Vagina (tissue), 2 donors: ENCODE measurements around the gene ENPP6.

Experiments used
- POLR2A ChIP-seq, 2 donors: fragments of 450-650 bp; IDR thresholded peaks; one replicate each; pipeline ENCODE4 v1.6.1; 2017; ENCODE audit warnings: antibody characterized with exemption in 2 of 2, mild to moderate bottlenecking in 2 of 2, moderate library complexity in 2 of 2
- POLR2AphosphoS5 ChIP-seq, 2 donors: sonication (generic); formaldehyde crosslinking; IDR thresholded peaks; one replicate each; pipeline ENCODE4 v1.9.0; 2017; ENCODE audit warnings: antibody characterized with exemption in 2 of 2, mild to moderate bottlenecking in 2 of 2, low read depth in 1 of 2; ENCODE audit not compliant: insufficient read depth in 1 of 2
- TF ChIP-seq, protein P1 (sequence below), 3 experiments: fragments of 450-650 bp in 2 of 3; fragments of 200-600 bp in 1 of 3; sonication (generic) in 1 of 3; IDR thresholded peaks; one replicate each; pipeline ENCODE4 v1.5.1; 2017 to 2019; ENCODE audit warnings: antibody characterized with exemption in 3 of 3, mild to moderate bottlenecking in 2 of 3, moderate library complexity in 2 of 3

- TF ChIP-seq, protein P1, sequence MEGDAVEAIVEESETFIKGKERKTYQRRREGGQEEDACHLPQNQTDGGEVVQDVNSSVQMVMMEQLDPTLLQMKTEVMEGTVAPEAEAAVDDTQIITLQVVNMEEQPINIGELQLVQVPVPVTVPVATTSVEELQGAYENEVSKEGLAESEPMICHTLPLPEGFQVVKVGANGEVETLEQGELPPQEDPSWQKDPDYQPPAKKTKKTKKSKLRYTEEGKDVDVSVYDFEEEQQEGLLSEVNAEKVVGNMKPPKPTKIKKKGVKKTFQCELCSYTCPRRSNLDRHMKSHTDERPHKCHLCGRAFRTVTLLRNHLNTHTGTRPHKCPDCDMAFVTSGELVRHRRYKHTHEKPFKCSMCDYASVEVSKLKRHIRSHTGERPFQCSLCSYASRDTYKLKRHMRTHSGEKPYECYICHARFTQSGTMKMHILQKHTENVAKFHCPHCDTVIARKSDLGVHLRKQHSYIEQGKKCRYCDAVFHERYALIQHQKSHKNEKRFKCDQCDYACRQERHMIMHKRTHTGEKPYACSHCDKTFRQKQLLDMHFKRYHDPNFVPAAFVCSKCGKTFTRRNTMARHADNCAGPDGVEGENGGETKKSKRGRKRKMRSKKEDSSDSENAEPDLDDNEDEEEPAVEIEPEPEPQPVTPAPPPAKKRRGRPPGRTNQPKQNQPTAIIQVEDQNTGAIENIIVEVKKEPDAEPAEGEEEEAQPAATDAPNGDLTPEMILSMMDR (IDR thresholded peaks at IDR 0.05), result no peak
- TF ChIP-seq POLR2A (IDR thresholded peaks at IDR 0.05), result no peak
- no peak for TF ChIP-seq POLR2AphosphoS5 (IDR thresholded peaks at IDR 0.05; ENCODE audit: insufficient read depth in 1 of 2, low read depth in 1 of 2)
These were observed 2.7 kb downstream of the ENPP6 start for GRCh38 chr4:184214931-184215330.
